Measurements from ENCODE around the gene ANKHD1.

- TF ChIP-seq TARDBP (IDR thresholded peaks at IDR 0.05) (no peak), SUZ12 (IDR thresholded peaks at IDR 0.05) (no peak), ZNF384 (IDR thresholded peaks at IDR 0.05) (no peak), BHLHE40 (IDR thresholded peaks at IDR 0.05; ENCODE audit: borderline replicate concordance) (no peak), FOXM1 (IDR thresholded peaks at IDR 0.05; ENCODE audit: borderline replicate concordance) (no peak), L3MBTL2 (conservative IDR thresholded peaks at IDR 0.05) (no peak), SP1 (IDR thresholded peaks at IDR 0.05) (no peak), FOXA1 (IDR thresholded peaks at IDR 0.05) (no peak), FOXK2 (IDR thresholded peaks at IDR 0.05) (no peak), NFRKB (IDR thresholded peaks at IDR 0.05) (no peak), CTBP1 (IDR thresholded peaks at IDR 0.05; ENCODE audit: borderline replicate concordance) (no peak), LEF1 (IDR thresholded peaks at IDR 0.05; ENCODE audit: borderline replicate concordance) (no peak), ELF4 (IDR thresholded peaks at IDR 0.05) (no peak)
These were observed 185.9 kb downstream of the ANKHD1 start for GRCh38 chr5:140587495-140587894.
